NCI-H1436 treated with DMSO at 0.1 percent for 48 hours (cell line): ENCODE measurements around the gene ATP8A2.
"Not testable (repeated sequence)": the region's sequence is repeated elsewhere in the genome, so short reads cannot be mapped to it uniquely, and the experiment has no call there.

Source experiments
- DNase-seq: peaks from one replicate; lab custom pipeline; 2025; lab: John Stamatoyannopoulos, UW

Gene ATP8A2

GRCh38 chr13:25371875-25372283 lies at the start of gene ATP8A2:
TSS of gene ATP8A2 (plus strand) at chr13:25371974. CDS start at chr13:25372213, 239 bp downstream.
- no peak for DNase-seq

- no peak for DNase-seq
Observed at GRCh38 chr13:25324100-25324499, 47.7 kb upstream of the ATP8A2 start.

GRCh38 chr13:25329706-25330105 lies 42.1 kb upstream of the ATP8A2 start:
- no peak for DNase-seq

- no peak for DNase-seq
Observed at GRCh38 chr13:25330541-25330940, 41.2 kb upstream of the ATP8A2 start.

GRCh38 chr13:25335856-25336255 lies 35.9 kb upstream of the ATP8A2 start:
- no peak for DNase-seq

GRCh38 chr13:25345576-25345975 lies 26.2 kb upstream of the ATP8A2 start:
- DNase-seq: no peak

GRCh38 chr13:25347151-25347550 lies 24.6 kb upstream of the ATP8A2 start:
- no peak for DNase-seq

- DNase-seq: no peak
Observed at GRCh38 chr13:25351404-25351803, 20.4 kb upstream of the ATP8A2 start.

- no peak for DNase-seq
Observed at GRCh38 chr13:25352230-25352629, 19.5 kb upstream of the ATP8A2 start.

- DNase-seq: no peak
Observed at GRCh38 chr13:25352806-25353205, 19.0 kb upstream of the ATP8A2 start.

GRCh38 chr13:25353344-25353743 lies 18.4 kb upstream of the ATP8A2 start:
- no peak for DNase-seq

GRCh38 chr13:25354377-25354776 lies 17.4 kb upstream of the ATP8A2 start:
- no peak for DNase-seq

GRCh38 chr13:25360443-25360842 lies 11.3 kb upstream of the ATP8A2 start:
- not testable (repeated sequence) for DNase-seq

GRCh38 chr13:25365720-25366235 lies 6.0 kb upstream of the ATP8A2 start:
- DNase-seq: no peak

- DNase-seq: no peak
Observed at GRCh38 chr13:25371158-25371874, 458 bp upstream of the ATP8A2 start.

- DNase-seq: no peak
Observed at GRCh38 chr13:25372284-25373081, 709 bp downstream of the ATP8A2 start.

- no peak for DNase-seq
Observed at GRCh38 chr13:25375727-25376358, 4.1 kb downstream of the ATP8A2 start.

- no peak for DNase-seq
Observed at GRCh38 chr13:25377244-25377962, 5.6 kb downstream of the ATP8A2 start.

GRCh38 chr13:25378528-25378927 lies 6.8 kb downstream of the ATP8A2 start:
- DNase-seq: no peak

- no peak for DNase-seq
Observed at GRCh38 chr13:25379011-25379410, 7.2 kb downstream of the ATP8A2 start.

GRCh38 chr13:25380082-25380481 lies 8.3 kb downstream of the ATP8A2 start:
- no peak for DNase-seq

- no peak for DNase-seq
Observed at GRCh38 chr13:25380741-25381324, 9.1 kb downstream of the ATP8A2 start.
